ENCODE measurements around the gene GRN. TPM values are rescaled to one million over a fixed set of nuclear protein-coding genes. Genes with fewer than 3 reads are reported as not detected.

Gene GRN
- total RNA-seq, 1 experiment from 2014 or later = 127 TPM

DNA sequence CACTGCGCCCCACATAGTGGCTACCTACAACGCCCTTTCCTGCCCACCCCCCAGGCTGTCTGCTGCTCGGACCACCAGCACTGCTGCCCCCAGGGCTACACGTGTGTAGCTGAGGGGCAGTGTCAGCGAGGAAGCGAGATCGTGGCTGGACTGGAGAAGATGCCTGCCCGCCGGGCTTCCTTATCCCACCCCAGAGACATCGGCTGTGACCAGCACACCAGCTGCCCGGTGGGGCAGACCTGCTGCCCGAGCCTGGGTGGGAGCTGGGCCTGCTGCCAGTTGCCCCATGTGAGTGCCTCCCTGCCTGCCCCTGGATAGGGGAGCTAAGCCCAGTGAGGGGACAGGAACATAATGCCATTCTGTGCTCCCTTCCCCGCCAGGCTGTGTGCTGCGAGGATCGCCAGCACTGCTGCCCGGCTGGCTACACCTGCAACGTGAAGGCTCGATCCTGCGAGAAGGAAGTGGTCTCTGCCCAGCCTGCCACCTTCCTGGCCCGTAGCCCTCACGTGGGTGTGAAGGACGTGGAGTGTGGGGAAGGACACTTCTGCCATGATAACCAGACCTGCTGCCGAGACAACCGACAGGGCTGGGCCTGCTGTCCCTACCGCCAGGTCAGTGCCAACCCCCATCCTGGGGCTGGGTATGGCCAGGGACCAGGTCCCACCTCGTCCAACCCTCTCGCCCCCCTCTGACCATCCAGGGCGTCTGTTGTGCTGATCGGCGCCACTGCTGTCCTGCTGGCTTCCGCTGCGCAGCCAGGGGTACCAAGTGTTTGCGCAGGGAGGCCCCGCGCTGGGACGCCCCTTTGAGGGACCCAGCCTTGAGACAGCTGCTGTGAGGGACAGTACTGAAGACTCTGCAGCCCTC lies 7.1 kb downstream of the GRN start:
- Histone ChIP-seq H3K4me2 (ENCODE audit: insufficient read depth, insufficient read length, low read length) (no peak overlapping the region), H3K9me3 (ENCODE audit: control insufficient read depth, low read depth, low read length) (no peaks in the 10 kb centered on the region), H2AFZ (ENCODE audit: low read length) (no peak overlapping the region), H4K20me1 (ENCODE audit: control insufficient read depth, insufficient read depth, insufficient read length) (no peaks in the 10 kb centered on the region), H2BK5ac (ENCODE audit: insufficient read length, low read length) (no peak overlapping the region), H2BK20ac (ENCODE audit: low read depth, low read length, poor library complexity, severe bottlenecking) (no peak overlapping the region), H3K27ac (ENCODE audit: insufficient read length, low read depth, low read length) (no peak overlapping the region), H4K91ac (ENCODE audit: insufficient read length, low read depth, low read length) (no peak overlapping the region), H2BK15ac (ENCODE audit: low read depth, low read length) (no peak overlapping the region), H4K8ac (replicated peaks; ENCODE audit: insufficient read length, low read depth, low read length) (no peak overlapping the region), H3K23ac (ENCODE audit: insufficient read length, low read depth, low read length) (no peak overlapping the region), H2BK120ac (ENCODE audit: low read depth, low read length, poor library complexity, severe bottlenecking) (no peak overlapping the region), H3K4ac (ENCODE audit: low read depth, low read length) (no peak overlapping the region), H3K9ac (ENCODE audit: extremely low read depth, insufficient read length, low read length) (no peak overlapping the region), H3K14ac (ENCODE audit: insufficient read depth, low read length) (no peak overlapping the region), H4K5ac (ENCODE audit: insufficient read length, low read depth, low read length) (no peak overlapping the region), H3K79me2 (ENCODE audit: insufficient read depth, low read length) (no peaks in the 10 kb centered on the region), H3K56ac (ENCODE audit: insufficient read length, low read depth, low read length) (no peak overlapping the region), H3K4me1 (ENCODE audit: insufficient read depth, low read length) (no peaks in the 10 kb centered on the region), H3T11ph (ENCODE audit: low read length) (no peak overlapping the region), H3K18ac (ENCODE audit: insufficient read length, low read depth, low read length) (no peak overlapping the region), H3K23me2 (ENCODE audit: insufficient read length, low read depth, low read length, poor library complexity, severe bottlenecking) (peaks cover 3% of the 10 kb centered on the region), H3K79me1 (ENCODE audit: insufficient read depth, low read depth, low read length, poor library complexity, severe bottlenecking) (no peaks in the 10 kb centered on the region), H2BK12ac (ENCODE audit: insufficient read length, low read depth, low read length) (no peak overlapping the region), H2AK5ac (ENCODE audit: insufficient read length, low read length) (no peak overlapping the region), H3K27me3 (ENCODE audit: insufficient read depth, low read length) (no peaks in the 10 kb centered on the region)
- H3K27ac Mint-ChIP-seq = no peak overlapping the region
- peak overlapping the region in 1 of 2 experiments; percentile 77; a peak in 1 of 5 replicates for H3K4me3 Mint-ChIP-seq
- H3K27me3 Mint-ChIP-seq (ENCODE audit: low read depth) = peaks cover 5% of the 10 kb centered on the region; the same call in 1 of the 2 replicates
- DNase-seq = peak; percentile 30
- peaks cover 0 to 8% of the 10 kb centered on the region in 2 experiments; a peak in 2 of 4 replicates for H3K4me1 Mint-ChIP-seq
- TF ChIP-seq, protein P1, sequence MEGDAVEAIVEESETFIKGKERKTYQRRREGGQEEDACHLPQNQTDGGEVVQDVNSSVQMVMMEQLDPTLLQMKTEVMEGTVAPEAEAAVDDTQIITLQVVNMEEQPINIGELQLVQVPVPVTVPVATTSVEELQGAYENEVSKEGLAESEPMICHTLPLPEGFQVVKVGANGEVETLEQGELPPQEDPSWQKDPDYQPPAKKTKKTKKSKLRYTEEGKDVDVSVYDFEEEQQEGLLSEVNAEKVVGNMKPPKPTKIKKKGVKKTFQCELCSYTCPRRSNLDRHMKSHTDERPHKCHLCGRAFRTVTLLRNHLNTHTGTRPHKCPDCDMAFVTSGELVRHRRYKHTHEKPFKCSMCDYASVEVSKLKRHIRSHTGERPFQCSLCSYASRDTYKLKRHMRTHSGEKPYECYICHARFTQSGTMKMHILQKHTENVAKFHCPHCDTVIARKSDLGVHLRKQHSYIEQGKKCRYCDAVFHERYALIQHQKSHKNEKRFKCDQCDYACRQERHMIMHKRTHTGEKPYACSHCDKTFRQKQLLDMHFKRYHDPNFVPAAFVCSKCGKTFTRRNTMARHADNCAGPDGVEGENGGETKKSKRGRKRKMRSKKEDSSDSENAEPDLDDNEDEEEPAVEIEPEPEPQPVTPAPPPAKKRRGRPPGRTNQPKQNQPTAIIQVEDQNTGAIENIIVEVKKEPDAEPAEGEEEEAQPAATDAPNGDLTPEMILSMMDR (conservative IDR thresholded peaks at IDR 0.05) = no peak
- H3K36me3 Mint-ChIP-seq (ENCODE audit: insufficient read depth in 1 of 3, low read depth in 3 of 3) = peaks cover 3 to 17% (median 6%) of the 10 kb centered on the region in 3 experiments; a peak in 6 of 7 replicates
- H3K9me3 Mint-ChIP-seq = no peaks in the 10 kb centered on the region; a peak in 1 of 5 replicates
- no CpG with 5 or more reads among the region's 36 CpGs for WGBS (ENCODE audit: extremely low coverage, insufficient read length, low lambda C conversion rate)

All from H9 (cell line).